K562 (cell line): ENCODE data around the gene CLIP2. TPM values are rescaled to one million over a fixed set of nuclear protein-coding genes. Genes with fewer than 3 reads are reported as not detected.

Source experiments
- ATAC-seq: fragments of 200-7000 bp; cut with Tn5 transposase; 3 replicates; pipeline ENCODE4 v1.9.1; 2020; ENCODE audit warnings: moderate library complexity
- BruUV-seq: library from RNA; stranded (reverse); fragments of 400-500 nt; replicated peaks from 2 replicates; lab custom pipeline; 2021; lab: Mats Ljungman, UMichigan
- CTCF ChIA-PET: fragments of 300-600 bp; formaldehyde crosslinking; extraction: SDS; loops from one replicate; lab custom pipeline; 2021; ENCODE audit warnings: low intra/inter-chr PET ratio; lab: Yijun Ruan, JAX
- POLR2A ChIA-PET: fragments of 300-600, 350-650 bp; sonication (Branson Sonifier 250); formaldehyde crosslinking; extraction: SDS; loops from one replicate; lab custom pipeline; 2021; ENCODE audit warnings: antibody characterized with exemption, inconsistent platforms; lab: Yijun Ruan, JAX
- DNase-seq, 4 experiments: peaks; one replicate each; pipeline versions ENCODE4 v3.0.0 to v3.0.0-alpha.2; 2011 to 2018; ENCODE audit warnings: low spot score in 3 of 4, mixed read lengths in 3 of 4; ENCODE audit errors: extremely low read depth in 1 of 4
- FAIRE-seq: peaks from 2 replicates; lab custom pipeline; 2011; peaks lifted over from hg19 to GRCh38; lab: Jason Lieb, UNC
- H2AFZ ChIP-seq: 2 replicates; pipeline ENCODE4 v1.6.0; 2011; ENCODE audit warnings: low read depth, low read length, control low read depth, inconsistent platforms
- H3K27ac ChIP-seq: fragments of 200-600 bp; 3 replicates; pipeline ENCODE4 v1.8.0; 2011; ENCODE audit warnings: low read depth, mild to moderate bottlenecking, control low read depth, inconsistent platforms, low read length, moderate library complexity, mixed read lengths; ENCODE audit errors: extremely low read depth
- H3K27me3 ChIP-seq, 2 experiments: fragments of 300-600 bp in 1 of 2; 2 replicates in 1 of 2; 3 replicates in 1 of 2; pipeline versions ENCODE4 v1.6.0 to v1.8.0; 2011; ENCODE audit warnings: inconsistent platforms in 2 of 2, low read length in 2 of 2, mild to moderate bottlenecking in 1 of 2, mixed read lengths in 1 of 2, moderate library complexity in 1 of 2; ENCODE audit not compliant: control insufficient read depth in 2 of 2, insufficient read depth in 2 of 2
- H3K36me3 ChIP-seq: fragments of 300-600 bp; 3 replicates; pipeline ENCODE4 v1.8.0; 2011; ENCODE audit warnings: mild to moderate bottlenecking, low read length, inconsistent platforms; ENCODE audit not compliant: control insufficient read depth, insufficient read depth
- H3K4me1 ChIP-seq, 2 experiments: fragments of 200-600 bp in 1 of 2; replicated peaks in 1 of 2; 2 replicates in 1 of 2; 3 replicates in 1 of 2; pipeline versions ENCODE4 v1.5.1 to v1.8.0; 2011; ENCODE audit warnings: inconsistent platforms in 2 of 2, low read length in 2 of 2, mild to moderate bottlenecking in 1 of 2, mixed read lengths in 1 of 2, moderate library complexity in 1 of 2; ENCODE audit not compliant: control insufficient read depth in 2 of 2, insufficient read depth in 2 of 2
- H3K4me2 ChIP-seq: 2 replicates; pipeline ENCODE4 v1.6.1; 2011; ENCODE audit warnings: low read length, control low read depth, inconsistent platforms, mixed read lengths; ENCODE audit not compliant: insufficient read depth
- H3K4me3 ChIP-seq: fragments of 200-600 bp; sonication (generic), shearing (Covaris generic); 2 replicates; pipeline ENCODE4 v1.5.1; 2016; ENCODE audit warnings: control low read depth, inconsistent platforms
- H3K79me2 ChIP-seq: fragments of 200-600 bp; 3 replicates; pipeline ENCODE4 v1.8.0; 2011; ENCODE audit warnings: low read length, inconsistent platforms; ENCODE audit not compliant: control insufficient read depth, insufficient read depth
- H3K9ac ChIP-seq, 2 experiments: 2 replicates each; pipeline versions ENCODE4 v1.6.0 to v1.6.1; 2011; ENCODE audit warnings: low read depth in 2 of 2, low read length in 2 of 2, control low read depth in 1 of 2, inconsistent platforms in 1 of 2, mild to moderate bottlenecking in 1 of 2, mixed read lengths in 1 of 2; ENCODE audit not compliant: insufficient read depth in 1 of 2
- H3K9me1 ChIP-seq: one replicate; pipeline ENCODE4 v1.6.0; 2011; ENCODE audit warnings: inconsistent platforms, mild to moderate bottlenecking, low read length, moderate library complexity; ENCODE audit not compliant: control insufficient read depth, insufficient read depth
- H3K9me3 ChIP-seq: replicated peaks from 2 replicates; pipeline ENCODE4 v1.5.1; 2011; ENCODE audit warnings: low read depth, low read length, inconsistent platforms; ENCODE audit not compliant: control insufficient read depth, insufficient read depth
- H4K20me1 ChIP-seq: replicated peaks from 2 replicates; pipeline ENCODE4 v1.6.1; 2011; ENCODE audit warnings: low read length, inconsistent platforms, mixed read lengths; ENCODE audit not compliant: control insufficient read depth, insufficient read depth
- HNRNPL ChIP-seq: fragments of 200-400 bp; formaldehyde crosslinking; IDR thresholded peaks from 2 replicates; pipeline ENCODE4 v1.6.1; 2017; ENCODE audit warnings: low read depth, mild to moderate bottlenecking, low read length
- WGBS: fragments of 100-300 bp; shearing (Covaris generic); methylation state at CpG from one replicate; pipeline ENCODE4 v1.1.6; 2016; ENCODE audit warnings: low coverage, mixed read lengths; ENCODE audit not compliant: insufficient coverage; ENCODE audit errors: missing lambda C conversion rate; 5-methylcytosine and 5-hydroxymethylcytosine counted together
- in situ Hi-C: fragments of 300-500 bp; cut with MboI; formaldehyde crosslinking; loops from 4 replicates; pipeline ENCODE4 v1.15.0; 2018; ENCODE audit warnings: inconsistent platforms, mixed read lengths
- intact Hi-C: fragments of 100-400 bp; cut with micrococcal nuclease; formaldehyde crosslinking; loops from 2 replicates; pipeline ENCODE4 v1.14.2; 2022
- polyA plus RNA-seq, 8 experiments: library from polyadenylated mRNA; depleted of rRNA in 4 of 8; stranded (reverse) in 5 of 8; unstranded in 3 of 8; fragments of >200 nt; fragmentation: Nextera tagmentation in 2 of 8; fragmentation: Illumina TruSeq in 1 of 8; extraction: Ambion mirVana in 2 of 8; extraction: Trizol in 1 of 8; gene quantifications; 2 replicates each; pipeline versions ENCODE4 v1.2.1 to v1.2.3, GENCODE V29; 2011 to 2014; ENCODE audit warnings: inconsistent platforms in 1 of 8, missing spikeins in 1 of 8
- total RNA-seq, 7 experiments: library from RNA; depleted of rRNA in 6 of 7; stranded (reverse); fragments of >200 nt in 6 of 7; fragmentation: Illumina TruSeq in 2 of 7; extraction: Trizol in 2 of 7; gene quantifications; 2 replicates each; pipeline versions ENCODE4 v1.2.1 to v1.2.3, GENCODE V29; 2011 to 2021; ENCODE audit warnings: low replicate concordance in 1 of 7
- TF ChIP-seq, protein P1 (sequence below), 2 experiments: fragments of 200-800 bp in 1 of 2; sonication (Bioruptor generic) in 1 of 2; sonication (generic) in 1 of 2; formaldehyde crosslinking in 1 of 2; IDR thresholded peaks in 1 of 2; conservative IDR thresholded peaks in 1 of 2; 2 replicates each; pipeline versions ENCODE4 v1.5.0 to v1.6.1; 2016 to 2020; ENCODE audit warnings: missing compliant biosample characterization in 1 of 2, missing genetic modification characterization in 1 of 2, missing genetic modification reagents in 1 of 2

Gene CLIP2
- total and polyA plus RNA-seq, 9 of the 15 experiments (the other 6 are each of a cell fraction or from before 2014, with no cell fraction given): 0.07 to 5.4 (median 2.1) TPM

DNA sequence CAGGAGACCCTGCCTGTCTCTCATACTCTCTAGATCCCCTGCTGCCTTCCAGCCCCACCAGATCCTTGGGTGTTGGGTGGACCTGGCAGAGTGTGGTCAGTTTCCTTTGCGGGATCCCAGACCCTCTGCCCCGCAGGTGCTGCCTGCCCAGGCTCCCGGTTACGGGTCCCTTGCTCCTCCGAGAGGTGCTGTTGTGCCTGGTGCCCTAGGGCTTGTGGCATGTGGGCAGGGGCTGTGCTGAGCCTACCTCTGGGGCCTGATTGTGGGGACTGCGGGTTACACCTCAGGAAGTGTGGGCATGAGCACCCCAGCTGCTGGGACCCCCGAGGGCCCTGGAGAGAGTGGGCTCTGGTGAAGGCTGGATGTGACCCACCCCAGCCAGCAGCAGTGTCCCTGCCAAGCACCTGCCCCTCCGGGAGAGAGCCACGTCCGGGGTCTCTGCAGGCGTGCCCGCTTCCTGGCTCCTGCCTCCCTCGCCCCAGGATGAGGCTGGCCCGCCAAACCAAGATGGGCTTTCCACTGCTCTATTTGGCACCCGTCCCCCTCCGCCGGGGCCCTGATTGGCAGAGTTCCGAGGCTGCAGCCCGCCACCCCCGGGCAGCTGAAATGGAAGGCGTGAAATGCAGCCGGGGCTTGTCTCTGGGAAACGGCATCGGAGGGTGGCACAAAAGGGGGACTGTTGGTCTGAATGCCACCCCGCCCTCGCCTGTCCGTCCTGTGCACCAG, 17.0 kb downstream of the CLIP2 start:
- intact Hi-C loops: no loop called here
- BruUV-seq: no TSS peak
- no peak for FAIRE-seq
- H3K27ac ChIP-seq: no peak overlapping the region
- H4K20me1 ChIP-seq: 0 out of 2 replicates have a peak, but pooled peaks cover 3% of the 10 kb centered on the region
- peak overlapping the region in 1 of 2 experiments; percentile 85; a peak in 3 of 4 replicates for H3K9ac ChIP-seq
- no peak overlapping the region for H2AFZ ChIP-seq
- ChIA-PET POLR2A (interaction anchor here (0.6 to 0.8 kb wide), 3 partner anchors 11 to 57 kb away, joined by 3 read pairs; no protein-coding TSS in a partner anchor), CTCF (no interaction called here)
- H3K4me3 ChIP-seq: no peak overlapping the region
- no peaks in the 10 kb centered on the region; a peak in 1 of 5 replicates for H3K27me3 ChIP-seq
- H3K36me3 ChIP-seq: no peaks in the 10 kb centered on the region
- 84% methylated on average over 27 of the region's 27 CpGs for WGBS
- no peaks in the 10 kb centered on the region for H3K79me2 ChIP-seq
- TF ChIP-seq HNRNPL: 0 out of 2 replicates have a peak, but pooled peaks have one; percentile 54
- TF ChIP-seq, protein P1, sequence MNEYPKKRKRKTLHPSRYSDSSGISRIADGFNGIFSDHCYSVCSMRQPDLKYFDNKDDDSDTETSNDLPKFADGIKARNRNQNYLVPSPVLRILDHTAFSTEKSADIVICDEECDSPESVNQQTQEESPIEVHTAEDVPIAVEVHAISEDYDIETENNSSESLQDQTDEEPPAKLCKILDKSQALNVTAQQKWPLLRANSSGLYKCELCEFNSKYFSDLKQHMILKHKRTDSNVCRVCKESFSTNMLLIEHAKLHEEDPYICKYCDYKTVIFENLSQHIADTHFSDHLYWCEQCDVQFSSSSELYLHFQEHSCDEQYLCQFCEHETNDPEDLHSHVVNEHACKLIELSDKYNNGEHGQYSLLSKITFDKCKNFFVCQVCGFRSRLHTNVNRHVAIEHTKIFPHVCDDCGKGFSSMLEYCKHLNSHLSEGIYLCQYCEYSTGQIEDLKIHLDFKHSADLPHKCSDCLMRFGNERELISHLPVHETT (CRISPR knock-in tag; conservative IDR thresholded peaks at IDR 0.05 in 1 of 2, IDR thresholded peaks at IDR 0.05 in 1 of 2): no peak
- H3K9me1 ChIP-seq: no peaks in the 10 kb centered on the region
- no peak for DNase-seq
- H3K4me2 ChIP-seq: peak overlapping the region; percentile 68; the same call in 1 of the 2 replicates
- in situ Hi-C loops: no loop called here
- H3K4me1 ChIP-seq: peaks cover 12 to 21% of the 10 kb centered on the region in 2 experiments
- ATAC-seq: no peak
- H3K9me3 ChIP-seq: no peaks in the 10 kb centered on the region
